Endometrial microvascular endothelial cells (primary cell): ENCODE results near the gene ADAMTS8. TPM values are rescaled to one million over a fixed set of nuclear protein-coding genes. Genes with fewer than 3 reads are reported as not detected.

Source experiments
- in situ Hi-C: cut with HindIII; loops from 2 replicates; pipeline ENCODE4 v1.10.0; 2017; ENCODE audit warnings: low sequenced_read_pairs, low pct_unique_long_range_greater_than_20kb; ENCODE audit errors: inconsistent ontology term
- total RNA-seq: library from RNA; depleted of rRNA; stranded (reverse); fragments of >200 nt; gene quantifications from one replicate; pipeline ENCODE4 v1.2.3, GENCODE V29; 2015; ENCODE audit errors: inconsistent ontology term

The ADAMTS8 gene
- total RNA-seq, 1 donor from 2014 or later: not detected

- in situ Hi-C loops: no loop called here
Measured at GRCh38 chr11:130381317-130381716, 47.1 kb downstream of the ADAMTS8 start.

GRCh38 chr11:130380778-130381177 lies 47.6 kb downstream of the ADAMTS8 start:
- in situ Hi-C loops: no loop called here

GRCh38 chr11:130379276-130379675 lies 49.1 kb downstream of the ADAMTS8 start:
- in situ Hi-C loops: no loop called here

DNA sequence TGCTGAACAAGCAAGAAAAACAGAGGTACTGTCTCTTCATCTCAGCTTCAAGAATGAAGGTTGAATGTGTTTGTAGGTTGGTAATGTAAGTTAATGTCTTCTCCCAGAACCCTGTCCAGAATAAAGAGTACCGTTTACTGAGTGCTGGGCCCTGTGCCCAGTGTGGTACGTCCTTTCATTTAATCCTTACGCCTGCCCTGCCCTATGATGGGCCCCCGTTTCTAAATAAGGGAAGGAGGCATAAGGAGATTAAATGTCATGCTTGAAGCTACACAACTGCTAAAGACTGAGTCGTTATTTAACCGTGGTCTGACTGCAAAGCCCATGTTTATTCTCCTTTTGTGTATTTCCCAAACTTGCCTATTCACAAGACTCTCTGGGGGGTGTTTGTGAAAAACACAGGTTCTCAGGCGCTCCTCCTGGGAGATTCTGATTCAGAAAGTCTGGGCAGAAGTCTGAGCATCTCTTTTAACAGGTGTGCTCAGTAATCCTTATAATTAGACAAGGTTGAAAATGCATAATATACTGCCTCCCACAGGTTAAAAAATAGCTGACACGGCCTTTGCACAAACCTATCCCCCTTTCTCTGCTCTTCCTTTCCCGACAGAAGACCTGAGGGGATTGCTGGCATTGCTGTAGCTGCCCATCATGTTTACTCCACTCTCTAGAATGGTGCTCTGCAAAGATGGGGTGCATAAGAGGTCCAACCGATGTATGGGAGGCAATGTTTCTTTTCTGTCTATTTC lies 57.4 kb downstream of the ADAMTS8 start:
- in situ Hi-C loops: no loop called here

GRCh38 chr11:130369713-130370112 lies 58.7 kb downstream of the ADAMTS8 start:
- in situ Hi-C loops: no loop called here

DNA sequence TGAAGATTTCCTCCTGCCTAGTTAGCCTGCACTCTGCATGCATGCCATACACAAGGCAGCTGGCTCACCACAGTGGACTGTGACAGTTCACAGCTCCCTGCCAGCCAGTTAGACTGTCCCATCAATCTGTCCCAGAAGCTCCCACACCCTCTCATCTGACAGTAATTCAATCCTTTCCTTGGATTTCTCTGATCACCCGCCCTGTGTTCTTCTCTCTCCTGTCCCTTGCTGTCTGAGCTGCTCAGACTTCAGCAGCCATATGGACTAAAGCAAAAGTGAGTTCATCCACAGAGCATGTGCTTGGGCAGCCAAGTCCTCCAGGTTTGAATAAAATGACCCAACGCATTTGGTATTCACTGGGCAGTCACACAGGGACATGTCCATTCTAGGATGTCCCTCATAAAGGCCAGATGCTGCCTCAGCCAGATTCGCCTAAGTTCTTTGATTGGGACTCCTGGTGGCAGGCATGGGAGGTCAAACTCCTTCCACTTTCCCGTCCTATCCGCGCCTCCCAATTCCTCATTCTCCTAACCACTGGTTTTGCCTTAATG lies 59.2 kb downstream of the ADAMTS8 start:
- in situ Hi-C loops: no loop called here

- in situ Hi-C loops: no loop called here
Measured at GRCh38 chr11:130359419-130359818, 69.0 kb downstream of the ADAMTS8 start.

DNA sequence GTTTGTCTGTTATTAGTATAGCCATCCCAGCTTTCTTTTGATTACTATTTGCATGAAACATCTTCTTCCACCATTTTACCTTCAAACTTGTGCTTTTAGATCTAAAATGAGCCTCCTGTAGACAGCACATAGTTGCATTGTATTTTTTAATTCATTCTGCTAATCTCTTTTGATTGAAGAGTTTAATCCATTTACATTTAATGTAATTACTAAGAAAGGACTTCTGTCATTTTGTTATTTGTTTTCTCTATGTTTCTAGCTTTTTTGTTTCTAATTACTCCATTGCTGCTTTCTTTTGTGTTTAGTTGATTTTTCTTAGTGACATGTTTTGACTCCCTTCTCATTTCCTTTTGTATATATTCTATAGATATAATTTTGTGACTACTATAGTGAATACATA lies 70.0 kb downstream of the ADAMTS8 start:
- in situ Hi-C loops: no loop called here

Other genes starting within 250 kb of the ADAMTS8 start
- gene ZBTB44, start 113.7 kb downstream of the ADAMTS8 start, total RNA-seq: 16.8 TPM
- gene ADAMTS15, start 20.0 kb upstream of the ADAMTS8 start, total RNA-seq: 0.46 TPM